Hepatocyte (in vitro differentiated cells): ENCODE measurements around the gene PCSK6. TPM values are rescaled to one million over a fixed set of nuclear protein-coding genes. Genes with fewer than 3 reads are reported as not detected.
A peak's percentile ranks its signal among the peaks of the same experiment; 100 is the strongest.

ENCODE experiments used
- DNase-seq: peaks from one replicate; pipeline ENCODE4 v3.0.0-alpha.2; 2016; ENCODE audit warnings: low spot score
- H2AFZ ChIP-seq: fragments of 200-600 bp; sonication (generic); 2 replicates; pipeline ENCODE4 v1.6.0; 2016; ENCODE audit warnings: antibody characterized with exemption, mild to moderate bottlenecking
- H3K27ac ChIP-seq: fragments of 200-600 bp; sonication (generic); 2 replicates; pipeline ENCODE4 v1.5.1; 2016; ENCODE audit warnings: mild to moderate bottlenecking
- H3K27me3 ChIP-seq: fragments of 200-600 bp; sonication (generic); 2 replicates; pipeline ENCODE4 v1.6.1; 2016
- H3K36me3 ChIP-seq: fragments of 200-600 bp; sonication (generic); replicated peaks from 2 replicates; pipeline ENCODE4 v1.5.1; 2016; ENCODE audit warnings: low read depth; ENCODE audit not compliant: insufficient read depth
- H3K4me1 ChIP-seq: fragments of 200-600 bp; sonication (generic); 2 replicates; pipeline ENCODE4 v1.5.1; 2016; ENCODE audit warnings: mild to moderate bottlenecking, moderate library complexity; ENCODE audit not compliant: insufficient read depth
- H3K4me2 ChIP-seq: fragments of 200-600 bp; sonication (generic); 2 replicates; pipeline ENCODE4 v1.6.0; 2016
- H3K4me3 ChIP-seq: fragments of 200-600 bp; sonication (generic); 2 replicates; pipeline ENCODE4 v1.5.1; 2016; ENCODE audit warnings: mild to moderate bottlenecking
- H3K79me2 ChIP-seq: fragments of 200-600 bp; sonication (generic); 2 replicates; pipeline ENCODE4 v1.6.0; 2017; ENCODE audit warnings: mild to moderate bottlenecking
- H3K9me2 ChIP-seq: fragments of 200-600 bp; sonication (generic); replicated peaks from 2 replicates; pipeline ENCODE4 v1.6.0; 2017; ENCODE audit warnings: mild to moderate bottlenecking; ENCODE audit not compliant: insufficient read depth
- H3K9me3 ChIP-seq: fragments of 200-600 bp; sonication (generic); 2 replicates; pipeline ENCODE4 v1.5.1; 2016; ENCODE audit warnings: low read depth, mild to moderate bottlenecking
- H4K20me1 ChIP-seq: fragments of 200-600 bp; sonication (generic); 2 replicates; pipeline ENCODE4 v1.6.0; 2016; ENCODE audit warnings: mild to moderate bottlenecking; ENCODE audit not compliant: insufficient read depth, poor library complexity, severe bottlenecking
- EZH2 ChIP-seq: fragments of 200-600 bp; sonication (generic); IDR thresholded peaks from 2 replicates; pipeline ENCODE4 v1.6.1; 2016; ENCODE audit warnings: antibody characterized with exemption, mild to moderate bottlenecking, borderline replicate concordance
- EZH2phosphoT487 ChIP-seq: fragments of 200-600 bp; sonication (generic); IDR thresholded peaks from one replicate; pipeline ENCODE4 v1.6.1; 2018; ENCODE audit warnings: antibody characterized with exemption, mild to moderate bottlenecking, low read depth, moderate library complexity; ENCODE audit not compliant: unreplicated experiment, severe bottlenecking
- WGBS: methylation state at CpG from one replicate; pipeline ENCODE4 v1.1.6; 2016; ENCODE audit warnings: low lambda C conversion rate; ENCODE audit errors: missing lambda C conversion rate; 5-methylcytosine and 5-hydroxymethylcytosine counted together
- polyA plus RNA-seq: library from polyadenylated mRNA; unstranded; fragments of >200 nt; fragmentation: Nextera tagmentation; extraction: Ambion mirVana; gene quantifications from 2 replicates; pipeline ENCODE4 v1.2.1, GENCODE V29; 2016
- total RNA-seq: library from RNA; depleted of rRNA; stranded (reverse); fragments of >200 nt; gene quantifications from 2 replicates; pipeline ENCODE4 v1.2.3, GENCODE V29; 2014
- TF ChIP-seq, protein P1 (sequence below): fragments of 200-600 bp; sonication (generic); IDR thresholded peaks from 2 replicates; pipeline ENCODE4 v1.5.1; 2016; ENCODE audit warnings: antibody characterized with exemption, mild to moderate bottlenecking; ENCODE audit not compliant: poor library complexity

PCSK6 gene
- total RNA-seq (40.5 and 52.5 TPM in 2 replicates), polyA plus RNA-seq (31.7 and 36.0 TPM in 2 replicates)

DNA sequence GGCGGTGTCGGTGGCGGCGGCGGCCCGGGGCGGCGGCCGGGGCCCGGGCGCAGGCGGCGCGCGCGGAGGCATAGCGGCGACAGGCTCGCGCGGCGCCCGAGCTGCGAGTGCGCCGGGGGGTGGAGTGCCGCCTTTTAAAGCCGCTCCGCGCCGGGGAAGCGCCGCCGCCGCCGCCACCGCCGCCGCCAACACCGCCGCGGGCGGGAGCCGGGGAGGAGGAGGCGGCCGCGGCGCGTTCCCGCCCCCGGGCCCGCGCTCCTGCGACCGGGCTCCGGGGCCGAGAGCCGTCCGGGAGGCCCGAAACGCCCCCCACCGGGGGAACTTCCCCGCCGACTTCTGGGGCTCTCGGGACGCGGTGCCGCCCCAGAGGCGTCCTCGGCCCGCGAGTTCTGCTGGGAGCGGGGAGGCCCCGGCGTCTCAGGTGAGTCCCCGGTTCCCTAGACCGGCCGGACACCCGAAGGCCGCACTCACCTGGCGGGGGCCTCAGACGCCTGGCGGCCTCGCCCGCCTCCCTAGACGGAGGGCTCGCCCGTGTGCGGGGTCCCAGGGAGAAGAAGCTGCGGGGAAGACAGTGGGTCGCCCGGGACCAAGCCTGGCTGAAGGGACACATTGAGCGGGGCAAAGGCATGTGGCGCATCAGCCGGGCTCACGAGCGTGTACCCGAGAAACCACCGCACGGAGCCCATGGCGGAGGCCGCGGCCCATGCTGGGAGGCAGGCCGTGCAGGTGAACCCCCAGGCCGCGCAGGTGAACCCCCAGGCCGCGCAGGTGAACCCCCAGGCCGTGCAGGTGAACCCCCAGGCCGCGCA, at the start of gene PCSK6:
TSS of gene PCSK6 (minus strand) at position 109 of the 809 bp plus-strand sequence. CDS start at position 72, 37 bp downstream.
- H2AFZ ChIP-seq: peak within 1 kb of the TSS; percentile 40
- no peaks in the 10 kb centered on the region for H3K9me2 ChIP-seq
- H3K4me1 ChIP-seq: no peaks in the 10 kb centered on the region
- peaks cover 17% of the 10 kb centered on the region for H3K27me3 ChIP-seq
- no peak within 1 kb of the TSS for H3K27ac ChIP-seq
- no peak for TF ChIP-seq EZH2phosphoT487
- TF ChIP-seq, protein P1, sequence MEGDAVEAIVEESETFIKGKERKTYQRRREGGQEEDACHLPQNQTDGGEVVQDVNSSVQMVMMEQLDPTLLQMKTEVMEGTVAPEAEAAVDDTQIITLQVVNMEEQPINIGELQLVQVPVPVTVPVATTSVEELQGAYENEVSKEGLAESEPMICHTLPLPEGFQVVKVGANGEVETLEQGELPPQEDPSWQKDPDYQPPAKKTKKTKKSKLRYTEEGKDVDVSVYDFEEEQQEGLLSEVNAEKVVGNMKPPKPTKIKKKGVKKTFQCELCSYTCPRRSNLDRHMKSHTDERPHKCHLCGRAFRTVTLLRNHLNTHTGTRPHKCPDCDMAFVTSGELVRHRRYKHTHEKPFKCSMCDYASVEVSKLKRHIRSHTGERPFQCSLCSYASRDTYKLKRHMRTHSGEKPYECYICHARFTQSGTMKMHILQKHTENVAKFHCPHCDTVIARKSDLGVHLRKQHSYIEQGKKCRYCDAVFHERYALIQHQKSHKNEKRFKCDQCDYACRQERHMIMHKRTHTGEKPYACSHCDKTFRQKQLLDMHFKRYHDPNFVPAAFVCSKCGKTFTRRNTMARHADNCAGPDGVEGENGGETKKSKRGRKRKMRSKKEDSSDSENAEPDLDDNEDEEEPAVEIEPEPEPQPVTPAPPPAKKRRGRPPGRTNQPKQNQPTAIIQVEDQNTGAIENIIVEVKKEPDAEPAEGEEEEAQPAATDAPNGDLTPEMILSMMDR: no peak
- TF ChIP-seq EZH2: no peak
- H3K4me3 ChIP-seq: peak within 1 kb of the TSS; percentile 16
- H3K9me3 ChIP-seq: no peaks in the 10 kb centered on the region
- peak; percentile 69 for DNase-seq
- H4K20me1 ChIP-seq: no peaks in the 10 kb centered on the region
- no peaks in the 10 kb centered on the region for H3K79me2 ChIP-seq
- 37% methylated on average over 41 of the region's 111 CpGs for WGBS
- H3K36me3 ChIP-seq: no peaks in the 10 kb centered on the region
- peak within 1 kb of the TSS; percentile 81 for H3K4me2 ChIP-seq

DNA sequence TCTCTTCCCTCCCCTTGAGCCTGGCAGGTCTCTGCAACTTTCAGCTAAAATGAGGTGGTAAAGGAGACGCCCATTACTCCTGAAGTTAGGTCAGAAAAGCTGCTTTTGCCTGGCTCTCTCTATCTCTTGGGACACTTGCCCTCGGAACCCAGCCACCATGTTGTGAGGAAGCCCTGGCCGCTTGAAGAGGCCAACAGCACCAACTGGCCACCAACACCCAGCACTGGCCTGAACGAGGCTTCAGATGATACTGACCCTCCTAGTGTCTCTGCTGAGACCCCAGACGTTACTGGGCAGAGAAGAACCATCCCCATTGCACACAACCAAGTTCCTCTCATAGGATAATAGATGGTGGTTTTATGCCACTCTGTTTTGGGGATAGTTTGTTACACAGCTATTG, 49.5 kb upstream of the PCSK6 start:
- 94% methylated on average over 5 of the region's 5 CpGs for WGBS
- no peak overlapping the region for H3K4me2 ChIP-seq

DNA sequence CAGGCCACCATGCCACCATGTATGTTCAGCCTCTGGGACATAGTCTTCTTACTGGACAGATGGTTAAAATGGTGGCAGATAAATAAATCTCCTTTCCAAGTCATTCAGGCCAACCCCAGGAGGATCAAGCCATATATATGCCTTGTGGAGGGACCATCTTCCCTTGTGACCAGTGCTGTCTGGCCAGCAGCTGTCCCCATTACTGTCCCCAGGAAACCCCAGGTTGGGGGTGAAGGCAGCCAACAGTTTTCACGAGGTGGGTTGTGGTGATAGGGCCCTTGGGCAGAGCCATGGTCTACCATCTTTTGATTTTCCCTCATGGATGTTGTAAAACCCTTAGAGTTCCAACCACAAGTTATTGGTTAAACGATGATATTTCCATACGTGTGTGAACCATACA, 48.7 kb upstream of the PCSK6 start:
- H4K20me1 ChIP-seq: no peaks in the 10 kb centered on the region
- H3K9me2 ChIP-seq: no peaks in the 10 kb centered on the region
- peaks cover 5% of the 10 kb centered on the region for H3K4me1 ChIP-seq
- no peaks in the 10 kb centered on the region for H3K79me2 ChIP-seq
- H3K4me2 ChIP-seq: no peak overlapping the region
- DNase-seq: no peak
- H3K9me3 ChIP-seq: no peaks in the 10 kb centered on the region
- H2AFZ ChIP-seq: no peak overlapping the region
- no peak overlapping the region for H3K27ac ChIP-seq
- 80% methylated on average over 3 of the region's 3 CpGs for WGBS
- no peaks in the 10 kb centered on the region for H3K27me3 ChIP-seq
- no peaks in the 10 kb centered on the region for H3K36me3 ChIP-seq
- H3K4me3 ChIP-seq: no peak overlapping the region
- TF ChIP-seq EZH2 (no peak), EZH2phosphoT487 (no peak)
- TF ChIP-seq, protein P1: no peak

More for the DNA sequence above, 49.5 kb upstream of the PCSK6 start:
- no peak overlapping the region for H3K27ac ChIP-seq
- H3K4me1 ChIP-seq: peaks cover 5% of the 10 kb centered on the region
- no peak overlapping the region for H2AFZ ChIP-seq
- H3K36me3 ChIP-seq: no peaks in the 10 kb centered on the region
- H3K79me2 ChIP-seq: no peaks in the 10 kb centered on the region
- TF ChIP-seq, protein P1: no peak
- no peak for TF ChIP-seq EZH2phosphoT487
- TF ChIP-seq EZH2: no peak
- DNase-seq: no peak
- no peaks in the 10 kb centered on the region for H3K27me3 ChIP-seq
- H3K9me3 ChIP-seq: no peaks in the 10 kb centered on the region
- H3K4me3 ChIP-seq: no peak overlapping the region
- no peaks in the 10 kb centered on the region for H4K20me1 ChIP-seq
- no peaks in the 10 kb centered on the region for H3K9me2 ChIP-seq
